GDM1 (cell line): ENCODE measurements around the gene TRPC1.

Source experiments
- DNase-seq: peaks from one replicate; lab custom pipeline; 2025; lab: John Stamatoyannopoulos, UW

The TRPC1 gene

DNA sequence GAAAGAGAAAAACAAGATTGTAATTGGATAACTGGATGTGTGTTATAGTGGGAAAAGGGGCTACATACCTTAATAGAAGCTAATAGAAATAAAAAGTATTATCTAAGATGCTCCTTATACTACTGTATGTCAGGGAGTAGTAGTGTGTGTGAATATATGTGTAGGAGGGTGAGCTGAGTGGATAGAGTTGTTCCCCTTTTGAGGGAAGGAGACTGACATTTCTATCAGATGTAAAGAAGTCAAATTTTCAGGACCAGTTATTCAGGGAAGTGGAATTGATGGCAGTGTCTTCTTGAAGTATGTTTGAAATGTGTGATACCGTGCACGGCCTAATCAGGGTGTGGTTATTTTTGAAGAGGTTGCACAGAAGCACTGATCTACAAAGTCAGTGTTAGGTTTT lies 116.0 kb downstream of the TRPC1 start:
- no peak for DNase-seq

DNA sequence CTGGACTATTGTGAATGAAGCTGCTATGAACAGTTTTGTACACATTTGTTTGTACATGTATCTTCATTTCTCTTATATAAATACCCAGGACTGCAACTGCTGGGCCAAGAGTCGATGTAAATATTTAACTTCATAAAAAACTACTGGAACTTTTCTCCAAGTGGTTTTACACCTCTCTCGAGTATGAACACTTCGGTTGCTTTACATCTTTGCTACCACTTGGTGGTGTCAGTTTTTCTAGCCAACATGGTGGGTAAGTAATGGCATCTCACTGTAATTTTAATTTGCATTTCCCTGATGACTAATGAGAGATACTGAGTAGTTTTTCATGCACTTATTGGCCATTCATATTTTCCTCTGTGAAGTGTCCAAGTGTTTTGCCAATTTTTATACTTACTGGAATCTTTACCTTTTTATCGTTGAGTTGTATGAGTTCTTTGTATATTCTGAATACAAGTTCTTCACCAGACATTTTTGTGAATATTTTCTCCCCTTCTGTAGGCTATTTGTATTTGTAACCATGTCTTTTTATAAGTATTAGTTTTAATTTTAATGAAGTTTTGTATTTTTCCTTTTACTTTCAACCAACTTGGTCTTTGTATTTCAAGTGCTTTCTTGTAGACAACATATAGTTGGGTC lies 120.6 kb downstream of the TRPC1 start:
- no peak for DNase-seq

DNA sequence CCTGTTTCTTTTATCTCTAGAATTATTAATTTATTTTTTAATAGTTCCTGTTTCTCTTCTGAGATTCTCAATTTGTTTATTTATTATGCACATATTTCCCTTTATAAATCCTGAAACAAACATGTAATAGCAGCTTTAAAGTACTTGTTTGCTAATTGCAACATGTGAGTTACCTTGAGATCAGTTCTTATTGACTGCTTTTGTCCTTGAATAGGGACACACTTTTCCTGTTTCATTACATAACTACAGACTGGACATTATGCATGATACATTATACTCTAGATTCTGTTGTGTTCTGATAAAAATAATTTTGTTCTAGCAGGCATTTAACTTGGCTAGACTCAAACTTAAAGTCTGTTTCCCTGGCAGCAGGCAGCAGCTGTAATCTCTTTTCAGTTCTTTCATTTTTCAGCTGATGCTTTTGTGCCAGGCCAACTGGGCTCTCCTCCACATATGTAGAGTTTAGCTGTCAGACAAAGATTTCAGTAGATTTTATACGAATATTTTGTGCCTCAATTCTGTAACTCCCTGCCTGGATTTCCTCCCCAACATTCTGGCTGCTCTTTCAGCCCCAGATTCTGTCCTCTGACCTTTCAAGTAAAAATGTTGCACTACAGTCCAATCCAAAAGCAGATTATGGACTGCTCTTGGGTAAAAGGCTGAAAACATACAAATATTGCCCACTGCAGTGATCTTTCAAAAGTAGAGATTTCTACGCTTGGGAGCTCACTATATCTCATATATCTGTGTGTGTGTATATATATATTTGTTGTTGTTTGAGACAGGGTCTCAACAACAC lies 123.1 kb downstream of the TRPC1 start:
- DNase-seq, result no peak

DNA sequence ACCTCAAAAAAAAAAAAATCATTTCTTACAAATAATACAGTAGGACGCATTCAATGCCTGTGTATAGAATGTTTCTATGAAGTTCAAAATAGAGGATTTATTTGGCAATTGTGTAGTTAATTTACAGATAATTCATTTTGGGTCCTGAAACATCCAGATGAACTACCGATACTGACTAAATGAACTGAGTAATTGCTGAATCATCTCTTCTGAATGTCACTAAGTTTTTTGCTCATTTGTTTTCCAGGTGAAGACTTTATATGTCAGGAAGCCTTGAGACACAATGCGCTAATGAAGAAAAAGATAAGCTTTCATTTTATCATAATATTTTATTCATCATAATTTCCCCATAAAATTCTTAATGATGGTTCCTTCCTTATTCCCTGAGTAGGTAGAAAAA lies 125.3 kb downstream of the TRPC1 start:
- DNase-seq, result no peak

DNA sequence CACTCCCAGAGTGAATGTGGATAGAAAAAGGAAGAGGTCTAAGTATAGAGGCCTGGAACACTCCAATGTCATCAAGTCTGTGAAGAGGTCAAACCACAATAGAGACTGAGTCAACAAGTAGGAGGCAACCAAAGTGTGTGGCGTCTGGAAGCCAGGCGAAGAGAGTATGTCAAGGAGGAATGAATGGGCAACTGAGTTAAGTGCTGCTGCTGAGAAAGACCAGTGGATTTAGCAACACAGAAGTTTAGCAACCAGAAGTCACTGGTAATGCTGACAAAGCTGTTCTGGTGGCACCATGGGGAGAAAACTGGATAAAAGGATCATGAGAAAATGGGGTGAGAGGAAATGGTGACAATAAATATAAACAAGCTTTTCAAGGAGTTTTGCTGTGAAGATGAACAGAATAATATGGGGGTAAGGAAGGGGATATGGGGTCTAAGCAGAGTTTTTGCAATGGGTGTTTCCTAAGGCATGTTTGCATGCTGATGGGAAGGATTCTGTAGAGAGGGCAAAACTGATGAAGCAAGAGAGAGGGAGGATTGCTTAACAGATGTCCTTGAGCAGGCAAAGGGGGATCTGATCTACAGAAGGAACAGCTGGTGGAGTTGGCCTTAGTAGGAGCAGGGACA lies 126.7 kb downstream of the TRPC1 start:
- DNase-seq, result peak; percentile 41

DNA sequence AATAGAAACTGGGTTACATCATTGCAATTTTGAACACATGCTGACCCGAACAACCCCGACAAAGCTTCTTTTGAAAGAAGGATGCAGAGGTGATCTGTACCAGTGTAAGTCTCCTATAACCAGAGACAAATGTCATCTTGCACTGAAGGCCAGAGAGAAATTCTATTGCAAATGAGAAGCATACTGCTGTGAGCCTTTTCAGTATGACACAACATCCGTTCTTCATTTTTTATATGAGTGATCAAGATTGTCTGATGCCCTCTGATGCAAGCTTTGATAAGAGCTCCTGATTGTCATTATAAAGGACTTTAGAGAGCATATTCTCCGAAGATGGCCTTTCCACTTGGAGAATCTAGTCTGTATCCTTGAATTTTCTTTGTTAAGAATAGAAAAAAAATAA lies 128.2 kb downstream of the TRPC1 start:
- DNase-seq, result no peak

DNA sequence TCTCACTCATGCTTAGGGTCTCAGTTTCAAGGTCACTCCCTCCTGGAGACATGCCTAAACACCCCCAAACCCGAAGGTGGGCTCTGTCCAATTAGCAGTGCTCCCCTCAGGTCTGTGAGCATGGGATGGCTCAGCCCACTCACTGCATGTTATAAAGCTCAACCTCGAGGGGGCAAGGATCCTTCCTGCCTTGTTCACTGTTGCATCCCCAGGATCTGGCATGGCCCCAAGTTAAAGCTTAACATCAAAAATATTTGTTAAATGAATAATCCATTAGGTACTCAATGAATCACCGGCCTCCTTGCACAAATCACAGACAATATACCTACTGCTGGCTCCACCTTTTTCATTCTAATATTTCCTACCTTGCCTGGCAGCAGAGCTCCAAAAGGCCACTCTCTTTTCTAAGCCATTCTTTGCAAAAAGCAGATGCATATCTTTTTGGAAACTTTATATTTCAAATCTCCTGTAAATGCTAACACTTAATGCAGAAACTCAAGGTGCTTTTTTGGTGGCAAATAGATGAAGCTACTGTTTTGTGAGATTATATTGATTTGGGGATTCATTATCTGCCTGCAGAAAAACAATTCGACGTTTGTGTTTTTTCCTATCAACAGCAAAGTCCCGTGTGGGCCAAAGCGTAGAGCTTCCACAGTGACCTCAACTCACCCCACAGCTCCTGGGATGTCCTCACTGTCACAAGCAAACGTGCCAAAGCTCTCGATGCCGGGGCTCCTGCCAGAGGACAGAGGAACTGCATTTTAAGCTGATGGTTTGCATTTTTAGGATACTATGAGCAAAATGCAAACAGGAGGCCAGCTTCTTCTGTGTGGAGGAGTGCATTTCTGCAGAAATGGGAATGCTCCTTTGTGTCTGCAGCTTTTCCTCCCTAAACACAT lies 129.7 kb downstream of the TRPC1 start:
- no peak for DNase-seq

DNA sequence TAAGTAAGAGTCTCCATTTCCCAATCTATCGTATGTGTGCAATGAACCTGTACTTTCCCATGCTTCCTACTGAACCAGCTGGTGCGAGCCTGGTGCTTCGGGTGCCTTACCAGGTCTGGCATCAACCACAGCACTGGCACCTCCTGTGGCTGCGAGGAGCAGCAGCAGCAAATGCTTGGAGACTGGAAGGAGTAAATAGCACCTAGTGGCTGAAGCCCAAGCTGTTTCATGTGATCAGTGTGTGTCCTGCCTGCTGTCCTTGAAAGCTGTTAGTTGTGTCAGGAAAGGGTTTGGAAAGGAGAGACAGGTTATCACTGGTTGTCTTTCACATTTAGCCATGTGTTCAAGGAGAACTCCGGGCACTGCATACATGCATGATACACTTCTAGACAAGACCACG lies 133.2 kb downstream of the TRPC1 start:
- peak; percentile 5 for DNase-seq
